Camera-type eye (tissue), 1 donor: ENCODE results near the gene DEPP1. TPM values are rescaled to one million over a fixed set of nuclear protein-coding genes. Genes with fewer than 3 reads are reported as not detected.

Source experiments
- total RNA-seq: library from RNA; depleted of rRNA; stranded (reverse); fragments of >200 nt; gene quantifications from one replicate; pipeline ENCODE4 v1.2.3, GENCODE V29; 2014

The DEPP1 gene
- total RNA-seq = 40.9 TPM

GRCh38 chr10:44978570-44979280 lies at the start of gene DEPP1:
Gene DEPP1, minus strand, starts transcription at chr10:44978809. Its CDS starts 779 bp downstream, at chr10:44978030.

DNA sequence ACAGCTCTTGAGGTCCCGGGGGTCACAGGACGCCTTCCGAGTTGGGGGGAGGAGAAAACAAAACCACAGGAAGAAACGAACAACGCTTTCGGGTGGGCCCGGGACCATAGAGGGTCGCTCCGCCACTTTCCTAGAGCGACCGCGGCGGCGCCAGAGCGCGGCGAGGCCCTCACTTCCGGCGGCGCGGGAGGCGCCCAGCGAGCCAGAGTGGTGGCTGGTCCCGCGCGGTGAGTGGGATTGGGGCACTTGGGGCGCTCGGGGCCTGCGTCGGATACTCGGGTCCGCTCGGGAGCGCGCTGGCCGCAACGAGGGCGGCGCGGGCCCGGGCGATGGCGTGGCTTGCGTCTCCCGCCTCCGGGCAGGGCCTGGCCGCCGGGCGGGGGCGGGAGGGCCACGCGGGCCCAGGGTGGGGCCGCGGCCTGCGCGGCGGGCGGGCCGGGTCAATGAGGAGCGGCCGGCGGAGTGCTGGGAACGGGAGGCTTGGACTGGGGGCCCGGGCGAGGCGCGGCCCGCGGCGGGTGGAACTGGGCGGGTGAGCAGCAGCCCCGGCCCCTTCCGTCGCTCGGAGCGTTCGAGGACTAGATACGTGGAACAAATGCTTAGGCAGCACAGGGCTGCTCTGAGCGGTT lies 22.3 kb upstream of the DEPP1 start, which contains the start of gene ZNF22:
ZNF22 (plus strand) TSS at position 172 of the 629 bp plus-strand sequence. CDS start 2,446 bp downstream, outside the sequence.

DNA sequence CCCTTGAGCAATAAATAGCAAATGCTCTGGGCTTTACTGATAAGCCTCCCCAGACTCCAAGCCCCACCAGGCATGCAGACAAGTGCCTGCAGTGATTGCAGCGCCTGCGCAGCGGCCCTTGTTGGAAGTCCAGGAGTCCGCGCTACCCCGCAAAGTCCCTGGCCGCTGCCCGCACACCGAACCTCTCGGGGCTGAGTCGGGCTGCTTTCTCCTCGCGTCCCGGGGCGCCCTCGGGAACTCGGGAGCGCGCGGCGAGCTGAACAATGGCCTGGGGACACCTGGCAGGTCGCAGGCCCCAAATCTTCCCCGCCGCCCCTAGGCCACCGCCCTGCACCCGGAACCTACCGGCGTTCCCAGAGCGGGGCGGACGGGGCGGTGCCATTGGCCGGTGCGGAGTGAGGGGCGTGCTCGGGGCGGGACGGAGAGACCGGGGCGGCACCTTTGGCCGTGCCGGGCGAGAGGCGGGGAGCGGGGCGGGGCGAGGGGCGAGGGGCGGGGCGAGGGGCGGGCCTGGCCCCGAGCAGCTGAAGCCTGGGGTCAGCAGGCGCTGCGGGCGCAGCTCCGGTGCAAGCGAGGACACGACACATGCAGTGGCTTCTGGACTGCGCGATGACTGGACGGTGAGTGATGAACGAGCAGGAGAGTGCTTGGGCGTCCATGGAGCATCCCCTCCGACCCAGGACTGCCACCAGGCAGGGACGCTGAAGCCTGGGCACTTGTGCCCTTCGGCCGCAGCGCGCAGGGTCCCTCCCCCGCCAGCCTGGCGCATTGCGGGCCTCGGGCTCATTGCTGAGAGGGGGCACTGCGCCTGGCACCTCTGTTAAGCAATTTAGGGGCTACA lies 19.1 kb downstream of the DEPP1 start, which contains the start of gene RASSF4:
RASSF4 (plus strand) TSS at position 556 of the 841 bp plus-strand sequence. CDS start 10,401 bp downstream, outside the sequence.

Other genes starting within 250 kb of the DEPP1 start
- gene TMEM72, start 67.5 kb downstream of the DEPP1 start, total RNA-seq = 3.5 TPM
- 48.5 TPM for gene RASSF4, start 19.0 kb downstream of the DEPP1 start, total RNA-seq
- 56.4 TPM for gene ZNF22, start 22.1 kb upstream of the DEPP1 start, total RNA-seq